Calu3 (cell line): ENCODE data around the gene PRDX2. TPM values are rescaled to one million over a fixed set of nuclear protein-coding genes. Genes with fewer than 3 reads are reported as not detected.

Source experiments
- BruUV-seq: library from RNA; stranded (reverse); fragments of 400-500 nt; replicated peaks from 2 replicates; lab custom pipeline; 2021; lab: Mats Ljungman, UMichigan
- CTCF ChIA-PET: fragments of 300-600 bp; sonication (Branson Sonifier 250); formaldehyde crosslinking; loops from one replicate; lab custom pipeline; 2022; ENCODE audit warnings: antibody characterized with exemption; lab: Charles Lee
- DNase-seq: peaks from one replicate; pipeline ENCODE4 v3.0.0; 2022
- H3K27ac Mint-ChIP-seq: one replicate; pipeline ENCODE4 v1.8.0; 2022; ENCODE audit warnings: mixed read lengths; ENCODE audit not compliant: unreplicated experiment
- H3K27me3 Mint-ChIP-seq: one replicate; pipeline ENCODE4 v1.8.0; 2022; ENCODE audit warnings: mixed read lengths; ENCODE audit not compliant: unreplicated experiment
- H3K36me3 Mint-ChIP-seq: one replicate; pipeline ENCODE4 v1.8.0; 2022; ENCODE audit warnings: mild to moderate bottlenecking, moderate library complexity, mixed read lengths; ENCODE audit not compliant: insufficient read depth, unreplicated experiment
- H3K4me1 Mint-ChIP-seq: one replicate; pipeline ENCODE4 v1.8.0; 2022; ENCODE audit warnings: mild to moderate bottlenecking, low read depth, mixed read lengths; ENCODE audit not compliant: unreplicated experiment
- H3K4me3 Mint-ChIP-seq: one replicate; pipeline ENCODE4 v1.8.0; 2022; ENCODE audit warnings: mild to moderate bottlenecking, low read depth, moderate library complexity, mixed read lengths; ENCODE audit not compliant: unreplicated experiment
- H3K9me3 Mint-ChIP-seq: one replicate; pipeline ENCODE4 v1.8.0; 2022; ENCODE audit warnings: low read depth, mixed read lengths; ENCODE audit not compliant: unreplicated experiment
- intact Hi-C: fragments of 100-400 bp; cut with micrococcal nuclease; formaldehyde crosslinking; loops from one replicate; pipeline ENCODE4 v1.10.0; 2022; ENCODE audit not compliant: unreplicated experiment
- total RNA-seq: library from RNA; stranded (reverse); gene quantifications from 2 replicates; pipeline ENCODE4 v1.2.3, GENCODE V29; 2022
- TF ChIP-seq, protein P1 (sequence below): fragments of 200-600 bp; IDR thresholded peaks from one replicate; pipeline ENCODE4 v1.8.0; 2022; ENCODE audit warnings: antibody characterized with exemption; ENCODE audit not compliant: unreplicated experiment

Gene PRDX2
- total RNA-seq, 1 experiment from 2014 or later = 135 TPM

DNA sequence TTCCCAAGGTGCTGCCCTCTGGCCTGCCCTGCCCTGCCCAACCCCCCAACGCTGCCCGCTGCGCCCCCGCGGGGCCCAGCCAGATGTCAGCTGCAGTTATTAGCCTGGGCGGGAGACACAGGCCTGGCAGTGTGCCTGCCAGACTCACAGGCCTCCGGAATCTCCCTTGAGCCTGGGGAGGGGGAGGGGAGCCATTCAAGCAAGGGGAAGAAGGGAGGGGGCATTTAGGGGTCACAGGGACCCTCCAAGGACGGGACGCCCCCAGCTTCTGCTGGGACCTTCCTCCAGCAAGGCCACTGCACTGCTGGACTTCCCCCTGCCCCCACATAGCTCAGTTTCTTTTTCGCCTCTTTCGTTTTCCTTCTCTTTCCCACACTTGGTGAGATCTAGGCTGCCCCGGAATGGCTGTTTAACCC, 12.9 kb downstream of the PRDX2 start:
- peaks cover 24% of the 10 kb centered on the region for H3K4me1 Mint-ChIP-seq
- H3K27me3 Mint-ChIP-seq = no peaks in the 10 kb centered on the region
- CTCF ChIA-PET = interaction anchor here (0.8 kb wide), 1 partner anchor 11 kb away, joined by 5 read pairs; no protein-coding TSS in a partner anchor
- peaks cover 50% of the 10 kb centered on the region for H3K36me3 Mint-ChIP-seq
- H3K27ac Mint-ChIP-seq = peak overlapping the region; percentile 98
- H3K9me3 Mint-ChIP-seq = no peaks in the 10 kb centered on the region
- no TSS peak for BruUV-seq
- TF ChIP-seq, protein P1, sequence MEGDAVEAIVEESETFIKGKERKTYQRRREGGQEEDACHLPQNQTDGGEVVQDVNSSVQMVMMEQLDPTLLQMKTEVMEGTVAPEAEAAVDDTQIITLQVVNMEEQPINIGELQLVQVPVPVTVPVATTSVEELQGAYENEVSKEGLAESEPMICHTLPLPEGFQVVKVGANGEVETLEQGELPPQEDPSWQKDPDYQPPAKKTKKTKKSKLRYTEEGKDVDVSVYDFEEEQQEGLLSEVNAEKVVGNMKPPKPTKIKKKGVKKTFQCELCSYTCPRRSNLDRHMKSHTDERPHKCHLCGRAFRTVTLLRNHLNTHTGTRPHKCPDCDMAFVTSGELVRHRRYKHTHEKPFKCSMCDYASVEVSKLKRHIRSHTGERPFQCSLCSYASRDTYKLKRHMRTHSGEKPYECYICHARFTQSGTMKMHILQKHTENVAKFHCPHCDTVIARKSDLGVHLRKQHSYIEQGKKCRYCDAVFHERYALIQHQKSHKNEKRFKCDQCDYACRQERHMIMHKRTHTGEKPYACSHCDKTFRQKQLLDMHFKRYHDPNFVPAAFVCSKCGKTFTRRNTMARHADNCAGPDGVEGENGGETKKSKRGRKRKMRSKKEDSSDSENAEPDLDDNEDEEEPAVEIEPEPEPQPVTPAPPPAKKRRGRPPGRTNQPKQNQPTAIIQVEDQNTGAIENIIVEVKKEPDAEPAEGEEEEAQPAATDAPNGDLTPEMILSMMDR = no peak
- intact Hi-C loops = no loop called here
- H3K4me3 Mint-ChIP-seq = peak overlapping the region; percentile 86
- DNase-seq = peak; percentile 65

DNA sequence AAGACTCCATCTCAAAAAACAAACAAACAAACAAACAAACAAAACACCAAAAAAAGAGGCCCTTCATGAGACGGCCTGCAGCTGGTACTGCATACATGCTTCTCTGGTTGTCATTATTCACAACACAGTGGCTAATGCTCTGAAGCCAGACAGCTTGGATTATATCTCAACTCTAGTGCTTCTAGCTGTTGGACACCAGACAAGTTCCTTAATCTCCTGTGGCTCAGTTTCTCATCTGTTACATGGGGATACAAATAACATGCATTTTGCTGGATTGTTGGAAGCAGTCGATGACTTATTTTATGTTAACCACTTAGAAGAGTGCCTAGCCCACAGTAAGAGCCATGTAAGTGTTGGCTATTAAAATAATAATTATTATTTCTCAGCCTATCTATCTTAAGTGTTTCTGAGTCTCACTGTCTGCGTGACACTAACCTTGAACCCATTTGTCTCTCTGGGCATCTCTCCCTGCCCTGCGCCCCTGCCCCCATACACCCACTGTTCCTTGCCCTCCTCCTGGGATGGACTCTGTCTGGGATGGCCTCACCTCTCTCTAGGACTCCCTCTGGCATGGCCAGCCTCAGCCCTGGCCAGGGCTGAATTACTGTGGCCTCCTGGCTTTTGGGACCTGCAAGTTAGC, 13.4 kb downstream of the PRDX2 start:
- Mint-ChIP-seq H3K27ac (peak overlapping the region; percentile 98), H3K4me3 (peak overlapping the region; percentile 86), H3K36me3 (peaks cover 46% of the 10 kb centered on the region), H3K9me3 (no peaks in the 10 kb centered on the region), H3K27me3 (no peaks in the 10 kb centered on the region), H3K4me1 (peaks cover 24% of the 10 kb centered on the region)
- no peak for DNase-seq
- CTCF ChIA-PET = interaction anchor here (0.6 to 0.8 kb wide), 2 partner anchors 10 to 114 kb away, joined by 4 to 5 read pairs; no protein-coding TSS in a partner anchor
- intact Hi-C loops = no loop called here
- TF ChIP-seq, protein P1 = no peak
- BruUV-seq = TSS peak; percentile 20

DNA sequence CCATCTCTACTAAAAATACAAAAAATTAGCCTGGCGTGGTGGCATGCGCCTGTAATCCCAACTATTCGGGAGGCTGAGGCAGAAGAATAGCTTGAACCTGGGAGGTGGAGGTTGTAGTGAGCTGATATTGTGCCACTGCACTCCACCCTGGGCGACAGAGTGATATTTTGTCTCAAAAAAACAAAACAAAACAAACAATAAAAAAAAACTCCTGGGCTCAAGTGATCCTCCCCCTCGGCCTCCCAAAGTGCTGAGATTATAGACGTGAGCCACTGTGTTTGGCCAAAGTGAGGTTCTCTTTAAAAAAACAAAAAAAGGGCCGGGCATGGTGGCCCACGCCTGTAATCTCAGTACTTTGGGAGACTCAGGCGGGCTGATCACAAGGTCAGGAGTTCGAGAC, 14.1 kb downstream of the PRDX2 start:
- no TSS peak for BruUV-seq
- peaks cover 24% of the 10 kb centered on the region for H3K4me1 Mint-ChIP-seq
- CTCF ChIA-PET = interaction anchor here (0.6 kb wide), 1 partner anchor 115 kb away, joined by 4 read pairs; no protein-coding TSS in a partner anchor
- no peak overlapping the region for H3K4me3 Mint-ChIP-seq
- TF ChIP-seq, protein P1 = no peak
- intact Hi-C loops = no loop called here
- H3K27me3 Mint-ChIP-seq = no peaks in the 10 kb centered on the region
- peaks cover 46% of the 10 kb centered on the region for H3K36me3 Mint-ChIP-seq
- H3K9me3 Mint-ChIP-seq = no peaks in the 10 kb centered on the region
- peak overlapping the region; percentile 17 for H3K27ac Mint-ChIP-seq
- no peak for DNase-seq

DNA sequence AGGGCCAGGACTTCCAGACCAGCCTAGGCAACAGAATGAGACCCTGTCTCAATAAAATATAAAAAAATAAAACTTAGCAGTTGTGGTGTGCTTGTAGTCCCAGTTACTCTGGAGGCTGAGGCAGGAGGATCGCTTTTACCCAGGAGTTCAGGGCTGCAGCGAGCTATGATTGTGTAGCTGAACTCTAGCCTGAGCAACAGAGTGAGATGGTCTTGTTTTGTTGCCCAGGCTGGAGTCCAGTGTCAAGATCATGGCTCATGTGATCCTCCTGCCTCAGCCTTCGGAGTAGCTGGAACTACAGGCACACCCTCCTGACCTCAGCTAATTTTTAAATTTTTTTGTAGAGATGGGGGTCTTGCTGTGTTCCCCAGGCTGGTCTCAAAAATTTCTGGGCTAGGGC, 14.6 kb downstream of the PRDX2 start:
- CTCF ChIA-PET = no interaction called here
- intact Hi-C loops = no loop called here
- DNase-seq = no peak

More for the DNA sequence above, 14.6 kb downstream of the PRDX2 start:
- Mint-ChIP-seq H3K4me3 (peak overlapping the region; percentile 36), H3K9me3 (no peaks in the 10 kb centered on the region), H3K27ac (peak overlapping the region; percentile 17), H3K27me3 (no peaks in the 10 kb centered on the region), H3K36me3 (peaks cover 46% of the 10 kb centered on the region), H3K4me1 (peaks cover 24% of the 10 kb centered on the region)
- no TSS peak for BruUV-seq
- TF ChIP-seq, protein P1 = no peak
